ENCODE results near the gene KIF7. TPM values are rescaled to one million over a fixed set of nuclear protein-coding genes. Genes with fewer than 3 reads are reported as not detected.
"Not testable (repeated sequence)": the region's sequence is repeated elsewhere in the genome, so short reads cannot be mapped to it uniquely, and the experiment has no call there.

The KIF7 gene
- 11.5 TPM for polyA plus RNA-seq (2013, experiment 1 of 2; ENCODE audit: insufficient read length)
- 11.5 TPM for polyA plus RNA-seq (2013, experiment 2 of 2; ENCODE audit: insufficient read length)

- DNase-seq, result peak; percentile 58
Measured at GRCh38 chr15:89654847-89655805, at the start of gene KIF7. Gene KIF7 (minus strand): TSS chr15:89655467. CDS start chr15:89652930, 2,537 bp downstream.

GRCh38 chr15:89704411-89704810, 49.1 kb upstream of the KIF7 start:
- DNase-seq, result peak; percentile 69

GRCh38 chr15:89695198-89695597, 39.9 kb upstream of the KIF7 start:
- DNase-seq, result no peak

- no peak for DNase-seq
Measured at GRCh38 chr15:89693696-89694095, 38.4 kb upstream of the KIF7 start.

- no peak for DNase-seq
Measured at GRCh38 chr15:89693091-89693490, 37.8 kb upstream of the KIF7 start.

- peak; percentile 72 for DNase-seq
Measured at GRCh38 chr15:89690276-89691218, 35.3 kb upstream of the KIF7 start, which contains the start of the genes PEX11A and WDR93. Gene PEX11A (minus strand): TSS chr15:89690754. CDS start chr15:89690632, 122 bp downstream. Gene WDR93 (plus strand): TSS chr15:89690811. CDS start chr15:89701747, 10,936 bp downstream.

GRCh38 chr15:89689930-89690275, 34.6 kb upstream of the KIF7 start:
- DNase-seq, result not testable (repeated sequence)

- no peak for DNase-seq
Measured at GRCh38 chr15:89686522-89686921, 31.3 kb upstream of the KIF7 start.

- no peak for DNase-seq
Measured at GRCh38 chr15:89685995-89686394, 30.7 kb upstream of the KIF7 start.

- DNase-seq, result no peak
Measured at GRCh38 chr15:89681146-89681545, 25.9 kb upstream of the KIF7 start.

GRCh38 chr15:89680282-89680873, 25.1 kb upstream of the KIF7 start:
- no peak for DNase-seq

- DNase-seq, result no peak
Measured at GRCh38 chr15:89679212-89679611, 23.9 kb upstream of the KIF7 start, which contains the start of gene PLIN1. Gene PLIN1 (minus strand): TSS chr15:89679367. CDS start chr15:89677489, 1,878 bp downstream.

GRCh38 chr15:89677381-89677780, 22.1 kb upstream of the KIF7 start:
- DNase-seq, result no peak

GRCh38 chr15:89675606-89676005, 20.3 kb upstream of the KIF7 start:
- DNase-seq, result no peak

- no peak for DNase-seq
Measured at GRCh38 chr15:89674526-89674925, 19.3 kb upstream of the KIF7 start.

GRCh38 chr15:89673165-89673512, 17.9 kb upstream of the KIF7 start:
- DNase-seq, result no peak

- peak; percentile 46 for DNase-seq
Measured at GRCh38 chr15:89672221-89673164, 17.2 kb upstream of the KIF7 start.

- DNase-seq, result no peak
Measured at GRCh38 chr15:89671687-89672086, 16.4 kb upstream of the KIF7 start.

- DNase-seq, result no peak
Measured at GRCh38 chr15:89670971-89671560, 15.8 kb upstream of the KIF7 start.

GRCh38 chr15:89669941-89670340, 14.7 kb upstream of the KIF7 start:
- DNase-seq, result no peak

Data from fibroblast of skin of back (primary cell).